GM19397 (cell line): Measurements from ENCODE around the gene ARF6.
A peak's percentile ranks its signal among the peaks of the same experiment; 100 is the strongest.
"Not testable (repeated sequence)": the region's sequence is repeated elsewhere in the genome, so short reads cannot be mapped to it uniquely, and the experiment has no call there.

Experiments used
- ATAC-seq: cut with Tn5 transposase; IDR thresholded peaks from one replicate; pipeline ENCODE4 v1.9.1; 2021; ENCODE audit warnings: mild to moderate bottlenecking, moderate library complexity; ENCODE audit not compliant: unreplicated experiment

Gene ARF6

DNA sequence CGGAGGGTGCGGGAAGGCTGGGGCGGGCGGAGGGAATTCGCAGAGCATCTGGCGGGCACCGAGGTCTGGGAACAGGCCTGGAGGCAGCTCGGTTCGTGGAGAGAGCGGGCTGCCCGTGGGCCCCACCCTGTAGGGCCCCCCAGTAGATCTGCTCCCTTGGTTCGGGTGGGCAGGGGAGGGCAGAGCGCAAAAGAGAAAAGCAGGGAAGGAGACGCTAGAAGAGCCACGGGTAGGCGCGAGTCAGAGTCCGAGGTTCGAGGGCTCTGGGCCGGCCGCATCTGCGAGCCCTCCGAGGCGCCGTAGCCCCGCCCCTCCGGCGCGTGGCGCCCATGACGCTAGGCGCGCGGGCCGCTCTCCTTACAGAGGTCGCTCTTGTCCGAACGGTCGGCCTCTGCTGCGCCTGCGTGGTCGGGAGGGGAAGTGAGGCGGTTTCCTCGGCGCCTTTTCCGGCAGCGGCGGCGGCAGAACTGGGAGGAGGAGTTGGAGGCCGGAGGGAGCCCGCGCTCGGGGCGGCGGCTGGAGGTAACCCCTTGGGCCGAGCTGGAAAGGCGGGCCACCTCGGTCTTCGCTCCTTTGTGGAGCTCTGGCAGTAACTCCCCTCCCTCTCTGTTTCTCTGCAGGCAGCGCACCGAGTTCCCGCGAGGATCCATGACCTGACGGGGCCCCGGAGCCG, at the start of gene ARF6:
ARF6 (plus strand) TSS at position 447 of the 673 bp plus-strand sequence. CDS start 655 bp downstream, outside the sequence.
- peak; percentile 85 for ATAC-seq

DNA sequence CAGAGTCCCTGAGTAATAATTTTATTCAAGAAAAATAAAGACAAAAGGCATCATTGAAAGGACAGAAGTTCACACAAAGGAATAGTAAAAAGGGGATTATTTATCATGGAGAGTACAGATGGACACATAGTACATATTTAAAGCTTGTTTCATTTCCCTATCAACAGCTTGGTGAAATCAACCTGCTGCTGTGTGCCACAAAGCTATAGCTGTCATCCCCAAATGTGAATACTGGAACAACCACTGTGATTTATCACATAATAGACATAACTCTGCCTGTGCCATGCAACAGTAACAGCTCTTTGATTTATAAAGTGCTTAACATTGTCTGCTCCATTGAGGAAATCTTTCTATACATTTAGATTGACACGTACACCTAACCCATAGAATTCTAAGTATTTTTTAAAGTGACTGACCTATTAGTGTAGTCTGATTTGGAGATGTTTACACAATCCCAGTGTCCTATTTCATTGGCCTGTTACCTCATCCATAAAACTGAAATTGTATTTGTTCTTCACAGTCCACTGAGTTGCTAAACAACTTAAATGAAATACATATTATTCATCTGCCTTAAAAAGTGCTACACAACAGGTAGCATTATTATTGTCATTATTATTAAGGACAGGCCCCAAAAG, 43.6 kb upstream of the ARF6 start:
- no peak for ATAC-seq

DNA sequence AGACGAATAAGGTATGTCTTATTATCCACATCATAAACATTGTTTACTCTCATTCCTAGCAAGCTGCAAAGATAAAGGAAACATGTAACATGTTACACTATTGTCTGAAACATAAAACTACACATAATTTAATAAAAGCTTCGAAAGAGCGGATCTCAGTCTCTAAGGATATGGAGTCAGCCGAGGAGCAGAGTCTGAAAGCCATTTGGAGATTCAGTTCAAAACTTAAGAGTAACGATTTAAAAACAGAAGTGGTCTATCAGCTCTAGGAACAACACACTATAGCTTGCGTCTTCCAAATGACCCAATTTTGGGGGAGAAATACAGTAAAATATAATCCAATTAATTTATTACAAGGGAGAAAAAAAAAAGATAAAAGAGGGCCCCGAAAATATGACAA, 41.1 kb upstream of the ARF6 start:
- ATAC-seq = no peak

DNA sequence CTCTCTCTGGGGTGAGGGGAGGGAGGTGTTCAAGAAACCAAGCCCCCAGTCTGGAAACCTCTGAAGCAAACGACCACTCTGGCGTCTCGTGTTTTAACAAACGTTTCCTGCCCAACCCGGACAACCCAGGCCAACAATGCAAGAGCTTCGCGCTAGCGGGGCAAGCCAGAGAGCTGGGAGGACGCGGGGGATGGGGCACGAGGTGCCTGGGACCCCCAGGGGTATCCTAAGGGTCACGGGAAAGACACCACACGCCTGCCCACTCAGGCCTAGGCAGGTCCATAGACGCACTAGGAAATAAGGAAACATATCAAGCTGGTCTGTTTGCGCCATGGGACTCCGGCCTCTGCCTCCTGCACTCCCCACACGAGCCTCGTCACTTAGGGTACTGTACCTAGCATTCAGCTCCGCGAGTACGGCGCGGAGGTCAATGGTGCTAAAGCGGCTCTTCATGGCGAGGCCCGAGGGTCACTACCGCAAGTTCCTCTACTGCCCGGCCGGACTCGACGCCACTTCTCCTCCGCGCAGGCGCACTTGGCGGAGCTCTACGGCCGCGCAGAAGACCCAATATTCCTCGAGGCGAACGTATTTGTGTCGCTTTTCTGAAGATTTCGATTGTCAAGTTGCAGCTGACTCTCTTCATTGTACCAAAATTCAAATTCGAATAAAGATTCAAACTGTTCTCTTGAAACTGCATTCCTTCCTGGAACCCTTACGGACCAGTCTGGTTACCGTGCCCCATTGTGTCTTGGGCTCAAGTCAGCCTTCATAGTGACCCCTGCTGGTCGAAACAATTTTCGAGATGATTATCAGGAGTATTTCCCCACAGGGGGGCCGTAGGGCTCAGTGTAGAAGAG, 40.4 kb upstream of the ARF6 start, which contains the start of gene NEMF:
NEMF (minus strand) TSS at position 488 of the 857 bp plus-strand sequence; CDS start at position 453, 35 bp downstream.
- peak; percentile 73 for ATAC-seq

DNA sequence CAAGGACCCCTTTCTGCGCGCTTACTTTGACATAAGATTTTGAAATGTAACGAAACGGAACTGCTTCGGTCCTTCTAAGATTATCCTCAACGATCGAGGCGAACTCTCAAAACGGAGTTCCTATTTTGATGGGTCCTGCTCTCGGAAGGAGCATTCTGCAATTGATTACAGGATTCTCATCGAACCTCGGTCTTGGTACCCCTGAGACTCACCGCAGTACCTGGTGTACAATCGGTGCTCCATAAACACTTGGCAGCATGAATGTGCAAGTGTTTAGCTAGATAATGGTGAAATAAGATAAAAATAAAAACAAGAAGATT, 39.8 kb upstream of the ARF6 start:
- ATAC-seq = peak; percentile 2

DNA sequence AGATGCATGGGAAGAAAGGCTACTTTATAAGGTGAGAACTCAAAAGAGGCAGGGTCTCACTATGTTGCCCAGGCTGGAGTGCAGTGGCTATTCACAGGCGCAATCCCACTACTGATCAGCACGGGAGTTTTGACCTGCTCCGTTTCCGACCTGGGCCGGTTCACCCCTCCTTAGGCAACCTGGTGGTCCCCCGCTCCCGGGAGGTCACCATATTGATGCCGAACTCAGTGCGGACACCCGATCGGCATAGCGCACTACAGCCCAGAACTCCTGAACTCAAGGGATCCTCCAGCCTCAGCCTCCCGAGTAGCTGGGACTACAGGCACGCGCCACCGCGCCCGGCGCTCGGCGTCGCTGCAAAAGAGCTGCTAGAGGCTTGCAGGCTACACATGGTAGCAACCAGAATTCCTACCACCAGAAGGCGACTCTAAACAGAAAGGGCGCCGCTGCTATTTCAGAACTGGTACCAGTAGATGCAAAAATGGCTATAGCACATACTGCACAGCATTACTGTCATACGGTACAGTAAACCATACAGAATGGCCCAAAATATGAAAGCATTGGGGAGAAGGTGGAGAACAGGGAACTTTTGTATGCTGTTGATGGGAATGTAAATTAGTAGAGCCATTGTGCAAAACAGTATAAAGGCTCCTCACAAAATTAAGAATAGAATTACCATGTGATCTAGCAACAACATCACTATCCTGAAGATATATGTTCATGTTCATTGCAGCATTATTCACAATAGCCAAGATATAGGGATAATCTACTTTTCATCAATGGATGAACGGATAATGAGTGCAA, 39.1 kb upstream of the ARF6 start:
- peak; percentile 49 for ATAC-seq

DNA sequence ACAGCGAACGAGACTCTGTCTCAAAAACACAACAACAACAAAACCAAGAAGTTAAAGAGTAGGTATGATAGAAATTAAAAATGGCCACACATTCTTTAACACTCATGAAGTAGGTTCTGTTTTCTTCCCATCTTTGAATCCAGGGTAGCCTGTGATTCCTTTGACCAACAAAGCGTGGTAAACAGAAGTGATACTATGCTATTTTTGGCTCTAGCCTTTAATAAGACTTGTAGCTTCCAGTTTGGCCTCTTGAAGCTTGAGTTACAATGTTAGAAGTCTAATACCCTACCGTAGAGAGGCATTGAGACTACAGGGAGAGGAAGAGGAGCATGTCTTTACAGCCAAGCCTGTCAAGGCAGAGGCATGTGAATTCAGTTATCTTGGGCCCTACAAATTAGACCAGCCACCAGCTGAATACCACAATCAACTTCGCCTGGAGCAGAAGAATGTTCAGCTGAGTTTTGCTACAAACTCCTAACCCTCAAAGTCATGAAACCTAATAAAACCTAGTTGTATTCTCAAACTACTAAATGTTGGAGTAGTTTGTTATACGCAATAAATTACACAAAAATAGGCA, 35.4 kb upstream of the ARF6 start:
- ATAC-seq = no peak

DNA sequence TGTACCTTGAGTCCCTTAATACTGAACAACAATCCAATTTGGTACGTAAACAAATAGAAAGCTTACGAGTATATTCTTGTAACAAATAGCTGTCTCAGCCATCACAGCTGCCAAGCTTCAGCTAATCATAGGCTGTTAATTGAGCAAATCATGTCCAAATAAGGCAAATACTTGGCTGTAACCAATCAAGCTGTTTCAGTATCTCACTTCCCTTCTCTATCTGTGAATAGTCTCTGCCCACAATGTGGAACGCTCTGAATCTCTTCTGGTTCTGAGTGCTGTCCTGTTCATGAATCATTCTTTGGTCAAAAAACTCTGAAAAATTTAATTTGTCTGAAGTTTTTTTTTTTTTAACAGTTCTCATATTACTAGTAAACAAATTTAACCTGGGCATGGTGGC, 34.5 kb upstream of the ARF6 start:
- ATAC-seq = no peak

DNA sequence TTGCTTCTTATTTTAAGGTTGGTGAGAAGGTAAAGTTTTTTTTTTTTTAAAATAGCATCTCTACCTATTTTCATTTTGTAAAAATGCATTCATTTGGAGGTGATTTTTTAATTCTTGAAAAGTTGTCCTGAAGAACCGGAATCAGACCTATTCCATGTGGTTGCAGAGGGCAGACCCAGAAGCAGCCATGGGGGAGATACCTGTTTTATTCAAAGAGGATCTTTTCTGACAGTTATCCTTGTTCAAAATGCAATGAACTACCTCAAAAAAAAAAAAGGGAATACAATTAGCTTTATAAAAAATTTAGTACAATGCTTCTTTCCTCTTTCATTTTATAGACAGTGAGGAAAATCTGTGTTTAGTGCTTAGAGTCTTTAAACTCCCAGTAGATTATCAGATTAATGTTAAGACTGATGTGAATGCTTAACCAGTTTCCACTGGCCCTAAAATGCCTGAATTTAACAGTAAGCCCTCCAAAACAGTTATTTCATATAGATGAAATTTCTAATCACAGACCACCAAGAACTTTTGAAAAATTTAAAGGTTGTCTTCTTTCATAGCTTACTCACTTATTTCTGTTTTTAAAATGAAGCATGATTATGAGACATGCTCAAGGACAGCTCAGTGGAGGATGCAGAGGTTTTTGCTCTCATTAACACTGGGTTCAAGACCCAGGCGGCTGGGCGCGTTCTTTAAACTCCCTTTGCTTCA, 31.7 kb upstream of the ARF6 start:
- ATAC-seq = no peak

DNA sequence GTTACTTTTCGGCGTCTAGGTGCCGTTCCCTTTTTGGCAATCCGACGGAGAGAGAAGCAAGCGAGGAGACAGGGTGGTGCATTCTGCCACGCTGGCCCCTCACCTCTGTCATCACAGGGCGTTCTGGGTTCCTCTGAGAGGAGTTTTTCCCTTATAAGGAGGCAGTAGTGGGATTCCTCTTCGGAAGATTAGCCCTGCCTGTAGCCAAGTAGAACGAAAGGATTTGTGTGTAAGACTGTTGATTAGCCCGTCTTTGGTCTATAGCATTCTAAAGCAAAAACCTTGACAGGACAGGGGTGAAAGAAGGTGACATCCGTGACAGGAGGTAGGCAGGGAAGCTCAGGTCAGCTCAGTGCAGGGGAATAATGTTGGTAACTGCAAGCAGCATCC, 31.2 kb upstream of the ARF6 start:
- peak; percentile 4 for ATAC-seq

DNA sequence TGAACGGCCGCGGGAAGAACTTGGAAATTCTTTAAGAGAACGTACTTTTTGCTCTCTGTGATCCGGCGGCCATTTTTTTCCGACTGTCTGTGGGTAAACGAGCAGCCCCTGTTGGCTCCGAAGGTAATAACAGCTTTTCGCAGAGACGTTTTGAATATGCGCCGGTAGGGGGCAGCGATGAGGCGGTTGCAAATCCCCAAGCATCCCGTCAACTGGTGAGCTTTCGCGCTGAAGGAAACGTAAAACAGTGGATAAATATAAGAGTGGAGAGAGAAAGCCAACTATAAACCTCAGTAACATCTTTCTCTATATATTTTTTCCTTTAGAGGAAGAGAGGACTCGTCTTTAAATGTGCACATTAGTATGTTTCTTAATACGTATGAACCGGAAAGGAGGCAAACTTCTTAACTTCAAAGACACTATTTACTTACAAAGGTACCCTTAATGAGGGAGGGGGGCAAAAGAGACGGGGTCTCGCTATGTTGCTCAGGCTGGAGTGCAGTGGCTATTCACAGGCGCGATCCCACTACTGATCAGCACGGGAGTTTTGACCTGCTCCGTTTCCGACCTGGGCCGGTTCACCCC, 30.7 kb upstream of the ARF6 start:
- peak; percentile 19 for ATAC-seq

DNA sequence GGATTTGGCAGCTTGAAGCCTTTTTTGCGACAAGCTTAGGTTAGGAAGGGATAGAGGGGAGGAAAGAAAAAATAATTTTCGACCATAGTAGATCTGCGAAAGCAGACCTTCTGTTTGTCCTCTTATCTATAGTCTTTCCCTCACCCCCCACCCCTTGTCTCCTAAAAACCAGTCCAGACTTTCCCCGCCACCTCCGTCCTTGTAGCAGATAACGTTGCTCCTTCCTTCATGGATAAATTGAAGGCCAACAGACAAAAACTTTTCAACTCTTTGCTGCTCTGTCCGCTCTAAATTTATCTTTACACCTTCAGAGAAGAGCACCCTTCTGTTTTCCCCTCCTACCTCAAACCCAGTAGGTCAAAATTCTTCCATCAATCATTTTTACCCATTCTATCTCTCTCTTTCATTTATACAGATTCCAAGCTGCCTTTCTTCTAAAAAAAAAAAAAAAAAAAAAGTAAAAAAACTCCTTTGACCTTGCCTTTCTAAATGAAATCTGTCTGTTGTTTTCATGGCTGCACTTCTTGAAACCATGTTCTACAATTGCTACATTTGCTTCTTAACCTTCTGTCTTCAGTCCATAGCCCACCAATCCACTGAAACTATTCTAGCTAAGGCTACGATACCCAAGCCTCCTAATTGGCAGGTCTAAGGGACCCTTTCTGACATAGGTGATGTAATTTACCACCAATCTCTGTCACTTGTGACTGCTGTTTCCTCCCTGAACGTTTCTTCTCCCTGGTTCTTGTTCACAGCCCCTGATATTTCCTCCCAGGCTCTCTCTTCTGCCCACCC, 29.2 kb upstream of the ARF6 start:
- ATAC-seq = no peak

DNA sequence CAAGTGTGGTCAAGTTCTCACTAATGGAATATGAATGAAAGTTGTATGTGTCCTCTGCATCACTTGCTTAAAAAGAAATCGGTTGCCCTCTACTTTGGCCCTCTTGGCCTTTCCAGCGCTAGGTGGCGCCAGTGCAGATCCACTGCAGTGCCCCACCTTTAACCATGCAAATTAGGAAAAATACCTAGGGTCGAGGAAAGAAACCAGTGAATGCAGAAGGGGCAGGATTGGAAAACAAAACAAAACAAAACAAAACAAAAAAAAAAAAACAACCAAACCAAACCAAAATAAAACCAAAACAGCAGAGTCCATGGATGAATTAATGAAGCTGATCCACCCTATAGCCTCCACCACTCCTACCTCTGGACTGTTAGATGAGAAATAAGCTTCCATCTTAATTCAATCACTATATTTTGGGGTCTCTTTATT, 27.4 kb upstream of the ARF6 start:
- no peak for ATAC-seq

DNA sequence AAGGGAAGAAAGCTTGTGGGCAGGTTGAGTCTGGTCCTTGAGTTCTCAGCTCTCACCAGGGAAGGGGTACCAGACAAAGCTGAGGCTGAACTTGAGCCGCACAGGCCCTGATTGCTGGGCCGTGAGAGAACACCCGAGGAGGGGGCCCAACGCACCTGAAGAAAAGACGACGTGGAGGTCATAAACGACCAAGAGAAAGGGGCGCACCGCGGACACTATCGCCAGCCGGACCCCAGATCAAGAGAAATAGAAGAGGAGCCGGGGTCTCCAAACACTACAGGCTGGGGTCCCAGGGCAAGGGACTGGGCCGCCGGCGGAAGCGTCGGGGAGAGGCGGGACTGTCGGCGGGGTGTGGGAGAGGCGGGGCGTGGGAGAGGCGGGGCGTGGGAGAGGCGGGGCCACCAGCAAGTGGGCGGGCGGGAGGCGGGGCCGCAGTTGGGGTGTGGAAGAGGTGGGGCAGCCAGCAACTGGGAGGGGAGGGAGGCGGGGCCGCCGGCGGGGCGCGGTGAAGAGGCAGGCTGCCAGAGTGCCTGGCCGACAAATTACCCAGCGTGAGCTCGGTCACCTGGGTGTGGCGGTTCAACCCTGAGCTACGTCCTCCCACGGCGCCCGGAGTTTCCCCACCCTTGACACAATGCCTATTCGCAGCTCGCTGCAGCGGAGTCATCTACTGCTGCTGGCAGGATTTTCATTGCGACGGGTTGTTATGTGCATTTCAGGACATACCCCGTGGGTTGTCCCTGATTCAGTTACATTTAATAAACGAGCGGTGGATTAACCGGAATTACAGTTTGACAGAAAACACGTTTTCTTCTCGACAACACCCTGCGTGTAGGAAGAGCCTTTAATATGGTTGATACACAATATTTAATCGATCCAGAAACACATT, 24.8 kb upstream of the ARF6 start:
- peak; percentile 89 for ATAC-seq

DNA sequence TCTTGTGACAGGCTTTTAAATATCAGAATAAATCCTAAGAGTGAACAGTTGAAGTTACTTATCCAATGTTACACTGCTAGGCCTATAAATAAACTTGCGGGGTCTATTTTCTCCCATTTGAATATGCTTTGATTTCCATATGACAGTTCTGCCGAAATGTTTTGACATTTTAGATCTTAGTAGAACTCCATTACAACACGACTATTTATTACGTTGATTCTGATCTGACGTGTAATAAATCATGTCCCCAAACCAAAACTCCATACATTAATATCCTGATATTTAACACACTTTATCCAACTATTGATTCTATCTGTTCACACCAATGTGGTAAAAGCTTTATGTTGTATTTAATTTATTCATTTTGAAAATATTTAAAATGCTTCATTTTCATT, 24.2 kb upstream of the ARF6 start:
- no peak for ATAC-seq

DNA sequence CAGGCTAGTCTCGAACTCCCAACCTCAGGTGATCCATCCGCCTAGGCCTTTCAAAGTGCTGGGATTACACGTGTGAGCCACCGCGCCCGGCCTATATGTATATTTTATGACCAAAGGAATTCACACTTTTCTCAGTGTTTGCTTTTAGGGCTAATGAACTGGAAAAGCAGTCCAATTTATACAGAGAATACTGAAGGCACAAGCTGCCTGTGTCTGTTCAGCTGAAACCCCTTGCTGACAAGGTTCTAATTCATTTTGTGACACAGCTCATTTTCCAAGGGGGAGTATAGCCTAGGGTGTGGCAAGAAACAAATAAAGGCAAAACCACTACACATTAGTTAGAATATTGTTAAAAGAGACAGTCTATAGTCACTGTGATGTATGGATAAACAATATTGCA, 22.0 kb upstream of the ARF6 start:
- ATAC-seq = no peak

DNA sequence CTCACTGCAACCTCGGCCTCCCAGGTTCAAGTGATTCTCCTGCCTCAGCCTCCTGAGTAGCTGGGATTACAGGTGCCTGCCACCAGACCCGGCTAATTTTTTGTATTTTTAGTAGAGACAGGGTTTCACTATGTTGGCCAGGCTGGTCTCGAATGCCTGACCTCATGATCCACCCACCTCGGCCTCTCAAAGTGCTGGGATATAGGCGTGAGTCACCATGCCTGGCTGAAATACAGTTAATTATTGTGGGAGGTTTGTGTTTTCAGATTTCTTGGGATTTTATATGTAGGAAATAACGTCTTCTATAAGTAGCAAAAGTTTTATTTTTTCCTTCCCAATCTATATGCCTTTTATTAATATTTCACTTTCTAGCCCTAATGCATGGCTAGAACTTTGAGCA, 19.3 kb upstream of the ARF6 start:
- not testable (repeated sequence) for ATAC-seq

DNA sequence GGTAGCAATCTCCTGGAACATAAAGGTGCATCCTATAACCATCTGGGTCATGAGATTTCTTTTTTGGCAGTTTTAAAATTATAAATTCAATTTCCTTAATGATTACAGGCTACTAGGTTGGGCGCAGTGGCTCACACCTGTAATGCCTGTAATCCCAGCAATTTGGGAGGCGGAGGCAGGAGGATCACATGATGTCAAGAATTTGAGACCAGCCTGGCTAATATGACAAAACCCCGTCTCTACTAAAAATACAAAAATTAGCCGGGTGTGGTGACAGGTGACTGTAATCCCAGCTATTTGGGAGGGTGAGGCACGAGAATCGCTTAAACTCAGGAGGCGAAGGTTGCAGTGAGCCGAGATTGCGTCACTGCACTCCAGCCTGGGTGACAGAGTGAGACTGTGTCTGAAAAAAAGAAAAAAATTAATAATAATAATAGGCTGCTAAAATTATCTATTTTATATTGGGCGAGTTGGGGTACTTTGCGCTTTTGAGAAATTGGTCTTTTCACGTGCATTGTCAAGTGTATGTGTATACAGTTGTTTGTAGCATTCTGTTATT, 17.2 kb upstream of the ARF6 start:
- no peak for ATAC-seq
